H1 (cell line): ENCODE measurements around the gene FLT1.
A peak's percentile ranks its signal among the peaks of the same experiment; 100 is the strongest.

ENCODE experiments used
- BCL11A ChIP-seq, 2 experiments: IDR thresholded peaks; one replicate each; pipeline ENCODE4 v1.6.1; 2011; ENCODE audit warnings: low read depth in 2 of 2, low read length in 2 of 2, mild to moderate bottlenecking in 2 of 2
- CHD1 ChIP-seq: IDR thresholded peaks from 2 replicates; pipeline ENCODE4 v1.6.1; 2012; ENCODE audit warnings: low read depth, low read length, improper control_type of control experiment
- CREB1 ChIP-seq: IDR thresholded peaks from 2 replicates; pipeline ENCODE4 v1.6.1; 2012; ENCODE audit warnings: inconsistent platforms
- CTCF ChIP-seq, 3 experiments: IDR thresholded peaks; 1 replicate in 2 of 3; 2 replicates in 1 of 3; pipeline versions ENCODE4 v1.5.1 to v1.6.1; 2011; ENCODE audit warnings: low read length in 3 of 3, mild to moderate bottlenecking in 3 of 3, inconsistent platforms in 2 of 3, low read depth in 1 of 3, moderate library complexity in 1 of 3; ENCODE audit not compliant: insufficient read depth in 1 of 3; ENCODE audit errors: control extremely low read depth in 1 of 3
- EZH2 ChIP-seq: fragments of 200-600 bp; sonication (generic); IDR thresholded peaks from 2 replicates; pipeline ENCODE4 v1.7.1; 2012; ENCODE audit warnings: low read depth, mild to moderate bottlenecking, moderate library complexity, low read length, inconsistent platforms; ENCODE audit not compliant: severe bottlenecking
- GABPA ChIP-seq: IDR thresholded peaks from 2 replicates; pipeline ENCODE4 v1.6.1; 2011; ENCODE audit warnings: mild to moderate bottlenecking, low read length, moderate library complexity, borderline replicate concordance; ENCODE audit not compliant: insufficient read depth
- GTF2F1 ChIP-seq: IDR thresholded peaks from 2 replicates; pipeline ENCODE4 v1.6.1; 2012; ENCODE audit warnings: low read depth, low read length, improper control_type of control experiment, borderline replicate concordance
- RAD21 ChIP-seq, 2 experiments: IDR thresholded peaks in 1 of 2; conservative IDR thresholded peaks in 1 of 2; 2 replicates each; pipeline ENCODE4 v1.6.1; 2011; ENCODE audit warnings: low read depth in 2 of 2, low read length in 2 of 2, improper control_type of control experiment in 1 of 2, inconsistent platforms in 1 of 2, mild to moderate bottlenecking in 1 of 2, moderate library complexity in 1 of 2
- SIN3A ChIP-seq, 2 experiments: IDR thresholded peaks in 1 of 2; conservative IDR thresholded peaks in 1 of 2; 2 replicates each; pipeline ENCODE4 v1.6.1; 2011 to 2012; ENCODE audit warnings: low read length in 2 of 2, improper control_type of control experiment in 1 of 2, low read depth in 1 of 2, mild to moderate bottlenecking in 1 of 2
- SP1 ChIP-seq: IDR thresholded peaks from 2 replicates; pipeline ENCODE4 v1.6.1; 2011; ENCODE audit warnings: low read depth, low read length
- TAF1 ChIP-seq: IDR thresholded peaks from 2 replicates; pipeline ENCODE4 v1.6.1; 2011; ENCODE audit warnings: mild to moderate bottlenecking, low read depth, low read length
- YY1 ChIP-seq: IDR thresholded peaks from 2 replicates; pipeline ENCODE4 v1.6.1; 2011; ENCODE audit warnings: low read depth, mild to moderate bottlenecking, low read length
- TF ChIP-seq, protein P1 (sequence below): IDR thresholded peaks from 2 replicates; pipeline ENCODE4 v1.6.1; 2012; ENCODE audit warnings: low read length, inconsistent platforms
- TF ChIP-seq, protein P2 (sequence below): IDR thresholded peaks from 2 replicates; pipeline ENCODE4 v1.6.1; 2012; ENCODE audit warnings: inconsistent platforms

GRCh38 chr13:28324181-28324789 lies 170.6 kb downstream of the FLT1 start:
- TF ChIP-seq SP1 (no peak), GABPA (no peak), CTCF (IDR thresholded peaks at IDR 0.05; ENCODE audit: control extremely low read depth in 1 of 3, insufficient read depth in 1 of 3, low read depth in 1 of 3, low read length in 3 of 3) (peak; percentile 59 to 85 (median 77)), YY1 (0 out of 2 replicates have a peak, but pooled peaks have one; percentile 48), RAD21 (IDR thresholded peaks at IDR 0.05 in 1 of 2, conservative IDR thresholded peaks at IDR 0.05 in 1 of 2; ENCODE audit: low read depth in 2 of 2, low read length in 2 of 2) (peak; percentile 90 to 92), GTF2F1 (no peak), CREB1 (no peak), CHD1 (no peak), SIN3A (conservative IDR thresholded peaks at IDR 0.05 in 1 of 2, IDR thresholded peaks at IDR 0.05 in 1 of 2; ENCODE audit: low read depth in 1 of 2, low read length in 2 of 2) (no peak), BCL11A (IDR thresholded peaks at IDR 0.05; ENCODE audit: low read depth in 2 of 2, low read length in 2 of 2) (no peak), EZH2 (no peak), TAF1 (no peak)
- TF ChIP-seq, protein P1, sequence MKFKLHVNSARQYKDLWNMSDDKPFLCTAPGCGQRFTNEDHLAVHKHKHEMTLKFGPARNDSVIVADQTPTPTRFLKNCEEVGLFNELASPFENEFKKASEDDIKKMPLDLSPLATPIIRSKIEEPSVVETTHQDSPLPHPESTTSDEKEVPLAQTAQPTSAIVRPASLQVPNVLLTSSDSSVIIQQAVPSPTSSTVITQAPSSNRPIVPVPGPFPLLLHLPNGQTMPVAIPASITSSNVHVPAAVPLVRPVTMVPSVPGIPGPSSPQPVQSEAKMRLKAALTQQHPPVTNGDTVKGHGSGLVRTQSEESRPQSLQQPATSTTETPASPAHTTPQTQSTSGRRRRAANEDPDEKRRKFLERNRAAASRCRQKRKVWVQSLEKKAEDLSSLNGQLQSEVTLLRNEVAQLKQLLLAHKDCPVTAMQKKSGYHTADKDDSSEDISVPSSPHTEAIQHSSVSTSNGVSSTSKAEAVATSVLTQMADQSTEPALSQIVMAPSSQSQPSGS: no peak
- TF ChIP-seq, protein P2, sequence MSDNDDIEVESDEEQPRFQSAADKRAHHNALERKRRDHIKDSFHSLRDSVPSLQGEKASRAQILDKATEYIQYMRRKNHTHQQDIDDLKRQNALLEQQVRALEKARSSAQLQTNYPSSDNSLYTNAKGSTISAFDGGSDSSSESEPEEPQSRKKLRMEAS: no peak
